ENCODE data around the gene SRP68. TPM values are rescaled to one million over a fixed set of nuclear protein-coding genes. Genes with fewer than 3 reads are reported as not detected.

Gene SRP68
- total and polyA plus RNA-seq, 2 of the 8 experiments (the other 6 are each of a cell fraction or from before 2014, with no cell fraction given), result 57.7 to 83.5 TPM

- DNase-seq (ENCODE audit: low read depth in 1 of 2, low spot score in 2 of 2), result no peak
- Histone ChIP-seq H3K23me2 (ENCODE audit: low read depth, low read length) (no peaks in the 10 kb centered on the region), H3K4me1 (replicated peaks in 1 of 4; ENCODE audit: control insufficient read depth in 3 of 4, insufficient read depth in 4 of 4, low read length in 3 of 4) (no peaks in the 10 kb centered on the region; a peak in 1 of 7 replicates), H2AFZ (ENCODE audit: low read length) (no peak overlapping the region), H2AK5ac (ENCODE audit: low read depth, low read length) (no peak overlapping the region), H4K91ac (replicated peaks; ENCODE audit: insufficient read length, low read length) (no peak overlapping the region), H3K9me3 (ENCODE audit: insufficient read depth in 2 of 2, low read depth in 1 of 2, low read length in 1 of 2) (no peaks in the 10 kb centered on the region), H3K4ac (replicated peaks; ENCODE audit: insufficient read length, low read depth, low read length) (no peak overlapping the region), H3K79me2 (ENCODE audit: control insufficient read depth in 1 of 2, insufficient read depth in 2 of 2, low read length in 2 of 2) (no peaks in the 10 kb centered on the region), H3K79me1 (ENCODE audit: low read depth, low read length) (no peaks in the 10 kb centered on the region; the same call in 1 of the 2 replicates), H3K23ac (ENCODE audit: insufficient read length) (no peak overlapping the region), H3K9ac (replicated peaks in 1 of 4; ENCODE audit: extremely low read depth in 1 of 4, low read depth in 3 of 4, low read length in 3 of 4) (no peak overlapping the region), H2BK15ac (ENCODE audit: low read length) (no peak overlapping the region), H2BK12ac (ENCODE audit: low read depth, low read length) (no peak overlapping the region), H2BK20ac (ENCODE audit: low read length) (no peak overlapping the region), H3K27ac (ENCODE audit: low read depth, low read length) (no peak overlapping the region), H4K20me1 (replicated peaks in 1 of 2; ENCODE audit: control insufficient read depth in 1 of 2, insufficient read depth in 2 of 2, low read length in 2 of 2) (peaks cover 2 to 9% of the 10 kb centered on the region in 2 experiments), H3K27me3 (replicated peaks in 1 of 4; ENCODE audit: control insufficient read depth in 3 of 4, extremely low read depth in 1 of 4, insufficient read depth in 3 of 4, low read length in 3 of 4) (no peaks in the 10 kb centered on the region), H3K18ac (ENCODE audit: extremely low read depth, low read length) (no peak overlapping the region), H4K5ac (ENCODE audit: insufficient read length, low read depth, low read length) (no peak overlapping the region), H3K56ac (replicated peaks; ENCODE audit: insufficient read length, low read depth, low read length) (no peak overlapping the region), H3K36me3 (ENCODE audit: control insufficient read depth in 2 of 4, insufficient read depth in 4 of 4, low read length in 3 of 4) (peaks cover 21 to 61% (median 51%) of the 10 kb centered on the region in 4 experiments), H3K4me3 (ENCODE audit: extremely low read depth in 1 of 4, insufficient read depth in 2 of 4, low read depth in 3 of 4, low read length in 4 of 4) (no peak overlapping the region), H2BK120ac (replicated peaks; ENCODE audit: low read depth, low read length) (no peak overlapping the region), H3K14ac (ENCODE audit: insufficient read length) (no peak overlapping the region), H3K4me2 (ENCODE audit: insufficient read depth in 1 of 2, low read depth in 2 of 2, low read length in 2 of 2) (no peak overlapping the region), H4K8ac (ENCODE audit: extremely low read depth, insufficient read depth, low read length) (no peak overlapping the region), H2BK5ac (ENCODE audit: low read depth, low read length) (no peak overlapping the region)
- ChIA-PET CTCF (ENCODE audit: partially characterized antibody) (interaction anchor here (0.5 to 3.5 kb wide), 8 partner anchors 9 to 279 kb away, joined by 3 to 14 read pairs (median 3); no protein-coding TSS in a partner anchor), POLR2A (ENCODE audit: partially characterized antibody) (interaction anchor here (0.8 to 3.3 kb wide), 3 partner anchors 8 to 16 kb away, joined by 4 to 28 read pairs (median 10); partner anchors contain the start of genes GALR2 and ZACN)
- TF ChIP-seq RNF2 (IDR thresholded peaks at IDR 0.05; ENCODE audit: borderline replicate concordance, low read depth, low read length, missing control alignments, poor library complexity, severe bottlenecking) (no peak), CBX5 (IDR thresholded peaks at IDR 0.05; ENCODE audit: low read depth, low read length) (no peak), CHD2 (IDR thresholded peaks at IDR 0.05; ENCODE audit: low read length) (no peak), CTCF (IDR thresholded peaks at IDR 0.05; ENCODE audit: control extremely low read depth in 1 of 3, insufficient read depth in 1 of 3, low read depth in 1 of 3, low read length in 3 of 3) (no peak), RBBP5 (IDR thresholded peaks at IDR 0.05; ENCODE audit: borderline replicate concordance, low read depth, low read length) (no peak), SRF (IDR thresholded peaks at IDR 0.05; ENCODE audit: low read depth, low read length) (no peak), SIN3A (conservative IDR thresholded peaks at IDR 0.05 in 1 of 2, IDR thresholded peaks at IDR 0.05 in 1 of 2; ENCODE audit: low read depth in 1 of 2, low read length in 2 of 2) (no peak)
- no peak for FAIRE-seq
- WGBS, 2 experiments (ENCODE audit: extremely low coverage in 1 of 2, insufficient coverage in 1 of 2, insufficient read length in 1 of 2, insufficient replicate concordance in 2 of 2, low coverage in 1 of 2, low lambda C conversion rate in 2 of 2, missing lambda C conversion rate in 1 of 2), result 93% methylated on average over 11 of the region's 11 CpGs; no CpG with 5 or more reads in 1 of the 2 experiments
Measured at GRCh38 chr17:76087531-76087930, 15.2 kb upstream of the SRP68 start.

All from H1 (cell line).